ENCODE data around the gene AP5B1.
"Not testable (repeated sequence)": the region's sequence is repeated elsewhere in the genome, so short reads cannot be mapped to it uniquely, and the experiment has no call there.

AP5B1 gene

DNA sequence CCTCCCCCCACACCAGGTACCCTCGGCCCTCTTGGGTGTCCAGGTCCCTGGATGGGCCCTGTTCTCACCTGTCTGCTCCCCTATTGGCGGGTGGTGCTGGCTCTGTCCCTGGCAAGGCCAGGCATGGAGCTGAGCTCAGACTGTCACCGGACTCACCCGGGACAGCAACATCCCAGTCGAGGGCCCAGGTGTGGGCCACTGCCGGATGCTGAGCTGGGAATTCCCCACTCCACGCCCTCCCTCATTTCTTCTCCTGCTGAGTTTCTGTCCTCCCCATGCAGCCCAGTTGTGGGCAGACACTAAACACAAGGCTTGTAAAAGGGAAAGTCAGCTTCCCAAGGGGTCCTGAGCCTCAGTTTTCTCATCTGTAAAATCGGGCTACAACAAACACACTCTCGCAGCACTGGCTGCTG, 2.0 kb upstream of the AP5B1 start:
- no peak for DNase-seq

DNA sequence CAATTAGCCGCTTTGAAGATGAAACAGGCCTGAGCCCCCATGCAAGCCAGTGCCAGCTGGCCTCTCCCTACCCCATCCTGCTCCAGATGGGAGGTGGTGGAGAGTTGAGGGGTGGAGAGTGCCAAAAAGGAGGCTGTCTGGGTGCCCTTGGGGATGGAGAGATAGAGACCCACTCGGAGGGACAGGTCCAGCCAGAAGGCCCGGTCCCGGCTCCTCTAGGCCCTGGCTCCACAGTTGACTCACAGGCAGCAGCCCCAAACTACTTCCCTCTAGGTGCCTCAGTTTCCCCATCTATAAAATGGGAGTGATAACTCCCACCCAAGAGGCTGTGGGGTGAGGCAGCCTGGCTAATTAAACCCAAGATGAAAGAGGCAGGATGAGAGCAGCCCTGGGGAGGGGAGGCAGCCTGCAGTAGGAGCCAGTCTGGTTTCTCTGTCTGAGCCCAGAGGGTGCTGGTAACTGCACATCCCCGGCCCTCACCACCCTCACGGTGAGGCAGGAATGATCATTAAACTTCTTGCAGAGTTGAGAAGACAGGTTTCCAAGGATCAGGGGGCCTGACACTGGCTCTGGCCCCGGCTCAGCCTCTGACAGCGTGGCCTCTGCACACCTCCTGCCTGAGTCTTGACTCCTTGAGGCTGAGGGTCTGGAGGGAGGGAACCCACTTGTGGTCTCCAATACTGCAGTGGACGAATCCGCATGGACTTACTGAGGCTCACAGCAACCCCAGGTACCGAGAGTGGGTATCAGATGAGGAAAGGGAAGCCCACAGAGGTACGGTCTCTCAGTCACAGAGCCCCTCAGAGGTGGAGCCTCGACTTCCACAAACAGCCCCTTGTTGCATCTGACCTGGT, 1.4 kb upstream of the AP5B1 start:
- no peak for DNase-seq

DNA sequence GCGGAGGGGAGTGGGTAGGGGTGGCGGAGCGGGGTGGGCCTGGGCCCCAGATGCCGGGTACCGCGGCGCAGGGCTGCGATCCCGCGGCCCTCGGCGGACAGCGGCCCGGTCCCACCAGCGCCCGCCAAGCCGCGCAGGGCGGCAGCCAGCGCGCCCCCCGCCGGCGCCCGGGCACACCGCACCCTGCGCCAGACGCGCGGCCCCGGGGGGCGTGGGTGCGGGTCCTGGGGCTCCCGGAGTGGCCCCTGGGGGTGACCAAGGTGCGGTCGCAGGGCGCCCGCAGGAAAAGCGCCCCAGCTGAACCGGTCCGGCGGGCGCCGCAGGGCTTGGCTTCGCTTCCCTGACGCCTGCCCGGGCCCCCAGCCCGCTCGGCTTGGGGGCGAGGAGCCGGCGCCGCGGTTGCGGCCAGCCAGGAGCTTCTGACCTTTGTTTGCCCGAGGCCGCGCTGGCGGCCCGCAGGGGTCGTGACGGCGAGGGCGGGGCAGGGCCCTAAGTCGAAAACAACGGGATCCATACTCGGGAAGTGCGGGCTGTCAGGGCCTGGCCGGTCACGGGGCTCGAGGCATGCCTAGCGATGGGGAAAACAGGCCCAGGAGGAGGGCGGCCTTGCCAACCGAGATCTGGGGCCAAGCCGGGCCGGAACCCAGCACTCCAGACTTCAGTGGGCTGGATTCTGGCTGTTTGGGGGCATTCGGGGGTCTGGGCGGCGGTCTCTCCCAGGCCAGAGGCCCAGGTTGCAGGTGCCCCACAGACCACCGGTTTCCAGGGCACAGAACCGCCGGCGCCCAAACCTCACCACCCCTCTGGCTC, 581 bp upstream of the AP5B1 start:
- DNase-seq: no peak

GRCh38 chr11:65779919-65780769, 632 bp downstream of the AP5B1 start:
- peak; percentile 53 for DNase-seq

DNA sequence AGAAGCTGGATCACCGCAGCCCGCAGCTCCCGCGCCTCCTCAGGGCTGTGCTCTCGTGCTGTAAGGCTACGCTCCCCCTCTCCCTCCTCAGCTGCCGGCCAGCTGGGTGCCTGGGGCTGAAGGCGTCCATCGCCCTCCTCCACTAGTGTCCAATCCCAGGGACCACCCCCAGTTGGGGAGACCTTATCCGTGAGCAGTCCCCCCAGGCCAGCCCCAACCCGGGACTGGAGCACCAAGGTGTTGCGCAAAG, 1.2 kb downstream of the AP5B1 start:
- no peak for DNase-seq

DNA sequence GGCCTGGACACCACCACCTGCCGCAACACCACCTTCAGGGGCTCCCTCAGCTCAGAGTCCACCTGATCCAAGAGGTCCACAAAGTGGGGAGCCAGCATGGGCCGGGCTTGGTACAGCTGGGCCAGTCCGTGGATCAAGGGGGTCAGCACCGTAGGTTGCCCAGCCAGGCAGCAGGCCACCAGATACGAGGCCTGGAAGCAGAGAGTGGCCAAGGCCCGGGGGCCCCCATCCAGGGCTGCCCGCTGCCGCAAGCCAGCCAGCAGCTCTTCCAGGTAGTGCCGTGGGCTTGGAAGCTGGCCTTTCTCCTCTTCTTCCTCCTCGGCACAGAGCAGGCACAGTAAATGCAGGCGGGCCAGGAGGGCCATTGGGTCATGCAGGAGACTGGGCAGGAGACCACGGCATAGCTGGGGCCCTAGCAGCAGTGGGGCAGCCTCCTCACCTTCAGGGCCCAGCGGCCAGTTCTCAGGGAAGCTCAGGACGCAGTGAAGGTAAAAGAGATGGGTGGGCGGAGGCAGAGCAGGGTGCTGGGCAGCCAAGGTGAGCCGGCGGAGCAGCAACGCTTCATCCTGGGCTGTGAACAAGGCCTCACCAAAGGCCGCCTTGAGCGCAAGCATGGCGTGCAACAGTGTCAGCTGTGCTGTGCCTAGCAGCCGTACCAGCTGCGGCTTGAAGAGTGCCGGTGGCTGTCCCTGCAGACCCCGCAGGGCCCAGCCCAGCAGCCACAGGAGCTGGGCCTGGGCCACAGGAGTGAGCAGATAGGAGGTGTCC, 1.7 kb downstream of the AP5B1 start:
- no peak for DNase-seq

GRCh38 chr11:65778431-65778900, 2.3 kb downstream of the AP5B1 start:
- no peak for DNase-seq

- no peak for DNase-seq
Measured at GRCh38 chr11:65777821-65778361, 2.9 kb downstream of the AP5B1 start.

DNA sequence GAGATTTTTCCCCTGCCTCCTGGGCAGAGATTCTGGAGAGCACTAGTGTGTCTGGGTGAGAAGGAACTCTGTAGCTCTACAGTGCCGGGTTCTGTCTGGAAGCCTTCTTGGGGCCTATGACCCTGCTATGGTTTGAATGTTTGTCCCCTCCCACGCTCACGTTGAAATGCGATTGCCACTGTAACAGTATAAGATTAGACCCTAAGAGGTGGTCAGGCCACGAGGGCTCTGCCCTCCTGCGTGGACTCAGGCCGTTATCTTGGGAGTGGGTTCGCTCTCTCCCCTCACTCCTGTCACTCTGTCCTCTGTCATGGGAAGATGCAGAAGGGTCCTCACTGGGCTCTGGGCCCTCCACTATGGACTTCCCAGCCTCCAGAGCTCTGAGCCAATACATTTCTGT, 3.5 kb downstream of the AP5B1 start:
- DNase-seq: no peak

DNA sequence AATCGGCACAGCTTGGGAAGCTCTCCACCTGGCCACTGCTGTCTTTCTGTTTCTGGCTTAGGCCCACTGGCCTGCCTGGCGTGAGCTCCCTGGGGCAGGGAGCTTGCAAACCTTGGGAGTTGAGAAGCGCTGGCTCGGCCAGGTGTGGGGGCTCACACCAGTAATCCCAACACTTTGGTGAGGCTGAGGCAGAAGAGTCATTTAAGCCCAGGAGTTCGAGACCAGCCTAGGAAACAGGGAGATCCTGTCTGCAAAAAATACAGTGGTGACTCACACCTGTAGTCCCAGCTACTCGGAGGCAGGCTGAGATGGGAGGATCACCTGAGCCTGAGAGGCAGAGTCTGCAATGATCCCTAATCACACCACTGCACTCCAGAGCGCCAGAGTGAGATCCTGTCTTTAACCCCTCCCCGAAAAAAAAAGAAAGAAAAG, 4.0 kb downstream of the AP5B1 start:
- DNase-seq: no peak

- no peak for DNase-seq
Measured at GRCh38 chr11:65776196-65776595, 4.6 kb downstream of the AP5B1 start.

DNA sequence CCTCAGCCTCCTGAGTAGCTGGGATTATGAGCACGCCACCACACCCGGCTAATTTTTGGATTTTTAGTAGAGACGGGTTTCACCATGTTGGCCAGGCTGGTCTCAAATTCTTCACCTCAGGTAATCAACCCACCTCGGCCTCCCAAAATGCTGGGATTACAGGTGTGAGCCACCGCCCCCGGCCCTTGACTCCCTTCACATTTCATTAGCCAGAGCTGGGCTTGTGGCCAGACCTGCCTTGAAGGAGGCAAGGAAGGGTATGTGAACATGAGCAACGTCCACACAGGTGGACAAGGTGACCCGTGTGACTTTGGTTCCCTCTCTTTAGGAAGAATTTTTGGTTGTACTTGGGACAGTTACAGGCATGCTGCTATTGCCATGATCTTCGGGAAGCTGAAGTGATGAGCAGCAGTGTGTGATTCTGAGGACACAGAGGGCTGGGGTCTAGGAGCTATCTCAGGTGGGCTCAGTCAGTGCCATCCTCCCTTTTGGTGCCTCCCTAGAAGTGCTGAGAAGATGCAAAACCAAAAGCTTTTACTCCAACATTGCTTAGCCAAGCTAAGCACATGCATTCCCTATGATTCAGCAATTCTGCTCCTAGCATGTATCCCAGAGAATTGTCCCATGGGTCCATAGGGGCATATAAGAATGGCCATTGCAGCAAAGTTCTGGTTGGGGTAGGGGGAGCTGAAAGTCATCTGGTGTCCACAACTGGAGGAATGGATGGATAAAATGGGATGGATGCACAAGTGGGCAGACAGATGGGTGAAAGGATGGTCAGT, 6.1 kb downstream of the AP5B1 start:
- no peak for DNase-seq

- DNase-seq: no peak
Measured at GRCh38 chr11:65773784-65774411, 6.9 kb downstream of the AP5B1 start.

GRCh38 chr11:65771589-65772112, 9.1 kb downstream of the AP5B1 start:
- DNase-seq: no peak

GRCh38 chr11:65770951-65771567, 9.7 kb downstream of the AP5B1 start:
- no peak for DNase-seq

DNA sequence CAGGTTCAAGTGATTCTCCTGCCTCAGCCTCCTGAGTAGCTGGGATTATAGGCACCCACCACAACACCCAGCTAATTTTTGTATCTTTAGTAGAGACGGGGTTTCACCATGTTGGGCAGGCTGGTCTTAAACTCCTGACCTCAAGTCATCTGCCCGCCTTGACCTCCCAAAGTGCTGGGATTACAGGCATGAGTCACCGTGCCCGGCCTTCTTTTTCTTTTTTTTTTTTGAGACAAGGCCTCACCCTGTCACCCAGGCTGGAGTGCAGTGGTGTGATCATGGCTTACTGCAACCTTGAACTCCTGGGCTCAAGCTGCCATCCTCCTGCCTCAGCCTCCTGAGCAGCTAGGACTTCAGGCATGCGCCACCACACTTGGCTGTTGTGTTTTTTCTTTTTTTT, 13.0 kb downstream of the AP5B1 start:
- not testable (repeated sequence) for DNase-seq

- DNase-seq: no peak
Measured at GRCh38 chr11:65767406-65767805, 13.4 kb downstream of the AP5B1 start.

GRCh38 chr11:65766535-65766934, 14.2 kb downstream of the AP5B1 start:
- no peak for DNase-seq

DNA sequence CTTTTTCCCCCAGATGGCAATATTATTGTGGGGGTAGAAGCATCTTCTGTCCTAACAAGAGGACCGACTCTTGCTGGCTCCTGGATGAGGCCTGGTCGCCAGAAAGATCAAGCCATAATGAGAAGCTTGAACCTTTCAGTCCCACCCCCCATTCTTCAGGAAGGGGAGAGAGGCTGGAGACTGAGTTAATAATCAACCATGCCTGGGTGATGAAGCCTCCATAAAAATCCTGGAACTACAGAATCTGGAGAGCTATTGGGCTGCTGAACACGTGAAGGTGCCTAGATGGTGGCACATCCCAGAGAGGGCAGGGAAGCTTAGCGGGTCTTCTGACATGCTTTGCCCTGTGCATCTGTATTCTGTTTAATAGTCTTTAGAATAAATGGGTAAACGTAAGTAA, 16.3 kb downstream of the AP5B1 start:
- no peak for DNase-seq

- not testable (repeated sequence) for DNase-seq
Measured at GRCh38 chr11:65762816-65763215, 18.0 kb downstream of the AP5B1 start.
